Fibroblast of lung (primary cell): ENCODE results near the gene HRC. TPM values are rescaled to one million over a fixed set of nuclear protein-coding genes. Genes with fewer than 3 reads are reported as not detected.

Experiments used
- DNase-seq, 2 donors: peaks; one replicate each; pipeline versions ENCODE4 v3.0.0 to v3.0.0-alpha.2; 2010; ENCODE audit warnings: low read depth in 2 of 2
- H2AFZ ChIP-seq: 2 replicates; pipeline ENCODE4 v1.5.1; 2012; ENCODE audit warnings: low read length, control low read depth, inconsistent platforms
- H3K27ac ChIP-seq: 2 replicates; pipeline ENCODE4 v1.5.1; 2011; ENCODE audit warnings: low read length, control low read depth; ENCODE audit not compliant: insufficient read depth
- H3K27me3 ChIP-seq: 2 replicates; pipeline ENCODE4 v1.5.1; 2011; ENCODE audit warnings: mild to moderate bottlenecking, low read length; ENCODE audit not compliant: control insufficient read depth, insufficient read depth
- H3K36me3 ChIP-seq: 2 replicates; pipeline ENCODE4 v1.5.1; 2011; ENCODE audit warnings: low read length; ENCODE audit not compliant: control insufficient read depth, insufficient read depth
- H3K4me1 ChIP-seq: 2 replicates; pipeline ENCODE4 v1.5.1; 2011; ENCODE audit warnings: low read length; ENCODE audit not compliant: control insufficient read depth, insufficient read depth; ENCODE audit errors: extremely low read depth
- H3K4me2 ChIP-seq: 2 replicates; pipeline ENCODE4 v1.5.1; 2011; ENCODE audit warnings: low read length, control low read depth; ENCODE audit not compliant: insufficient read depth; ENCODE audit errors: extremely low read depth
- H3K4me3 ChIP-seq, 4 experiments: fragments of 200-600 bp in 1 of 4; sonication (generic) in 1 of 4; replicated peaks in 1 of 4; 2 replicates each; pipeline ENCODE4 v1.5.1; 2011 to 2016; ENCODE audit warnings: low read length in 4 of 4, low read depth in 3 of 4, mild to moderate bottlenecking in 3 of 4, control low read depth in 2 of 4, inconsistent platforms in 1 of 4, mixed read lengths in 1 of 4; ENCODE audit not compliant: insufficient read depth in 1 of 4; ENCODE audit errors: control extremely low read depth in 1 of 4
- H3K79me2 ChIP-seq: 2 replicates; pipeline ENCODE4 v1.5.1; 2012; ENCODE audit warnings: mild to moderate bottlenecking, low read length, inconsistent platforms; ENCODE audit not compliant: control insufficient read depth, insufficient read depth
- H3K9ac ChIP-seq: 2 replicates; pipeline ENCODE4 v1.5.1; 2011; ENCODE audit warnings: mild to moderate bottlenecking, low read length, control low read depth; ENCODE audit not compliant: insufficient read depth
- H3K9me3 ChIP-seq: 2 replicates; pipeline ENCODE4 v1.5.1; 2012; ENCODE audit warnings: low read depth, low read length; ENCODE audit not compliant: control insufficient read depth, insufficient read depth
- H4K20me1 ChIP-seq: 2 replicates; pipeline ENCODE4 v1.5.1; 2011; ENCODE audit warnings: low read length; ENCODE audit not compliant: control insufficient read depth, insufficient read depth; ENCODE audit errors: extremely low read depth
- EZH2 ChIP-seq: IDR thresholded peaks from 2 replicates; pipeline ENCODE4 v1.5.1; 2012; ENCODE audit warnings: low read length, control low read depth, mild to moderate bottlenecking; ENCODE audit errors: missing control alignments
- polyA plus RNA-seq, 2 donors: library from polyadenylated mRNA; depleted of rRNA in 1 of 2; stranded (reverse) in 1 of 2; unstranded in 1 of 2; fragments of >200 nt; gene quantifications; 2 replicates each; pipeline ENCODE4 v1.2.1, GENCODE V29; 2011 to 2012; ENCODE audit warnings: missing spikeins in 1 of 2
- total RNA-seq: library from RNA; depleted of rRNA; stranded (reverse); fragments of >200 nt; gene quantifications from 2 replicates; pipeline ENCODE4 v1.2.1, GENCODE V29; 2014
- TF ChIP-seq, protein P1 (sequence below), 2 donors: IDR thresholded peaks in 1 of 2; conservative IDR thresholded peaks in 1 of 2; 1 replicate in 1 of 2; 2 replicates in 1 of 2; pipeline ENCODE4 v1.5.1; 2011 to 2012; ENCODE audit warnings: low read length in 2 of 2, control low read depth in 1 of 2, inconsistent platforms in 1 of 2, low read depth in 1 of 2, mild to moderate bottlenecking in 1 of 2

HRC gene
- total and polyA plus RNA-seq, 2 donors (not counting 1 experiment from before 2014, with no cell fraction given) = 0.16 TPM; not detected in 1

DNA sequence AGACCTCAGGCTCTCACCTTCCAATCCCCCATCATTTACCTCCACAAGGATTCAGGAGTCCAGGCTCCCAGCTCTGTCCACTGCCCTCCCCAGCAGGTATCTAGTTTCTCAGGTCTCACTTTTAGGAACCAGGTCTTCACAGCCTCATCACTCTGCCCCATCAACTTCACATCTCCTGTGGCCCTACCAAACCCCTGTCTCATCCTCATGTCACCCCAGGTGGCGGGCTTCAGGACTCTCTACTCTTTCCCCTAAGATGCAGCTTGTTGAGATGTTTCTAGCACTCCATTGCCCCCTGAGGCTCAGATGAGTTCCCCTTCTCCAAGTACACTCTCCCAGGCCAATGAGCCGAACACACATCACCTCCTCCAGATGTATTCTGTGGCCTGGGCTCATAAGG is 34.3 kb downstream of the HRC start:
- no peak for TF ChIP-seq EZH2
- TF ChIP-seq, protein P1, sequence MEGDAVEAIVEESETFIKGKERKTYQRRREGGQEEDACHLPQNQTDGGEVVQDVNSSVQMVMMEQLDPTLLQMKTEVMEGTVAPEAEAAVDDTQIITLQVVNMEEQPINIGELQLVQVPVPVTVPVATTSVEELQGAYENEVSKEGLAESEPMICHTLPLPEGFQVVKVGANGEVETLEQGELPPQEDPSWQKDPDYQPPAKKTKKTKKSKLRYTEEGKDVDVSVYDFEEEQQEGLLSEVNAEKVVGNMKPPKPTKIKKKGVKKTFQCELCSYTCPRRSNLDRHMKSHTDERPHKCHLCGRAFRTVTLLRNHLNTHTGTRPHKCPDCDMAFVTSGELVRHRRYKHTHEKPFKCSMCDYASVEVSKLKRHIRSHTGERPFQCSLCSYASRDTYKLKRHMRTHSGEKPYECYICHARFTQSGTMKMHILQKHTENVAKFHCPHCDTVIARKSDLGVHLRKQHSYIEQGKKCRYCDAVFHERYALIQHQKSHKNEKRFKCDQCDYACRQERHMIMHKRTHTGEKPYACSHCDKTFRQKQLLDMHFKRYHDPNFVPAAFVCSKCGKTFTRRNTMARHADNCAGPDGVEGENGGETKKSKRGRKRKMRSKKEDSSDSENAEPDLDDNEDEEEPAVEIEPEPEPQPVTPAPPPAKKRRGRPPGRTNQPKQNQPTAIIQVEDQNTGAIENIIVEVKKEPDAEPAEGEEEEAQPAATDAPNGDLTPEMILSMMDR (conservative IDR thresholded peaks at IDR 0.05 in 1 of 2, IDR thresholded peaks at IDR 0.05 in 1 of 2; ENCODE audit: low read depth in 1 of 2, low read length in 2 of 2) = no peak
- H3K27ac ChIP-seq = no peak overlapping the region

DNA sequence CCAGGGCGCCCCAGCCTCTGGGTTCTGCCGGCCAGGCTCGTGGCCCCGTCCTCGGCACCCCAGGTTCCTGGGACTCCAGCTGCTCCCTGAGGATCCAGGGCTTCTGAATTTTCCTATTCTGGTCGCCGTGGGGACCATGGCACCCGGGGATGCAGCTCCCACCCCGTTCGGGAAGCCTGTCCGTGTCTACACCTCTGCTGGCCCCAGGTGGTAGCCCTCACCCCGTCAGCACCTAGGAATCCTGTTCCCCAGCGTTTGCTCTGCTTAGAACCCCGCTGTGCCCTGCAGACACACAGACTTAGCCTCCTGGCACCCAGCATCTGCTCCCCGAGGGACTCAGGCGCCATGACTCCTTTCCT is 34.9 kb downstream of the HRC start:
- DNase-seq = no peak

More for the DNA sequence above, 34.3 kb downstream of the HRC start:
- Histone ChIP-seq H3K36me3 (no peaks in the 10 kb centered on the region), H3K79me2 (no peaks in the 10 kb centered on the region), H2AFZ (no peak overlapping the region), H4K20me1 (no peaks in the 10 kb centered on the region), H3K4me3 (no peak overlapping the region), H3K9ac (no peak overlapping the region), H3K9me3 (no peaks in the 10 kb centered on the region), H3K4me1 (peaks cover 7% of the 10 kb centered on the region), H3K4me2 (no peak overlapping the region), H3K27me3 (peaks cover 13% of the 10 kb centered on the region)
- no peak for DNase-seq

DNA sequence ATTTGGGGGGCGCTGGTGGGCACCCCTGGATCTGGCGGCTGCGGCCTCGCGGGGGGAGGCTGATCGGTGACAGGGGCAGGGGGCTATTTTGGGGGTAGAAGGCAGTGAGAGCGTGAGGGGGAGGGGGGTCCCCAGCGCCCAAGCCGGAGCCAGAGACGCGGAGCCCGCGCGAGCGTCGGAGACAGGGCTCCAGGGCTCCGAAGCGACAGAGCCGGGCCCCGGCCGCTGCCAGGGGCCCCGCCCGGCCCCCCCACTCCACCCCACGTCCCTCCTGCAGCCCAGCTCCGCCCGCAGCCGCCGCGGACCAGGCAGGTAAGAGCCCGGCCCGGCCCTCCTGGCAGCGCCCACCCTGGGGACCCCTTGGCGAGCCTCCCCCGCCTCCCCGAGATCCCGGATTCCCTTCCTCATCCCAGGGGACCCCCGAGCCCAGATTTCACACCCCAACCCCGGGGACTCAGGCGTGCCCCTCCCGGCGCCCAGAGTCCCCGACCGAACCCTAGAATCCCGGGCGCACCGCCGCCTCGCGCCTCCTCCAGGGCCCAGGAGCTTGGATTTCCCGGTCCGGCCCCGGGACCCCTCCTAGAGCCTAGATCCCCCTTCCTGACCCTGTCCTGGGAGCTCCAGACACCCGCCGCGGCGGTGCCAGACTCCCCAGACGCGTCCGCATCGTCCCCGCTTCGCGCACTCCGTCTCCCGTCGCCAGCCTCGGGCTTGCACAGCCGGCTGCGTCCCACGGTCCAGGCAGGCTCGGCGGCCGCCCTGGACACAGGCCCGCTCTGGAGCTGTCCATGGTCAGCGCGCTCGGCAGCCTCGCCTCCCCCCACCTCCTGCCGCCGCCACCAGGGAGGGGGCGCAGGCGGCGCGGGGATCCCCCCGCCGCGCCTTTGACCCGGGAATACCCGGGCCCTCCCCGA is 35.5 kb downstream of the HRC start, which contains the start of gene PPFIA3:
PPFIA3 (plus strand) TSS at position 134 of the 914 bp plus-strand sequence. CDS start 8,330 bp downstream, outside the sequence.
- Histone ChIP-seq H3K4me2 (peak within 1 kb of the TSS; percentile 80), H3K36me3 (no peaks in the 10 kb centered on the region), H3K4me1 (peaks cover 7% of the 10 kb centered on the region), H3K9ac (peak within 1 kb of the TSS; percentile 68), H3K27ac (peak within 1 kb of the TSS; percentile 71), H3K4me3 (peak within 1 kb of the TSS; percentile 36 to 76 (median 52)), H2AFZ (peak within 1 kb of the TSS; percentile 38), H3K27me3 (peaks cover 13% of the 10 kb centered on the region), H3K79me2 (no peaks in the 10 kb centered on the region), H3K9me3 (no peaks in the 10 kb centered on the region), H4K20me1 (no peaks in the 10 kb centered on the region)
- TF ChIP-seq EZH2 = no peak
- TF ChIP-seq, protein P1 (conservative IDR thresholded peaks at IDR 0.05 in 1 of 2, IDR thresholded peaks at IDR 0.05 in 1 of 2; ENCODE audit: low read depth in 1 of 2, low read length in 2 of 2) = no peak
- peak; percentile 51 to 60 for DNase-seq

More for the DNA sequence above, 34.9 kb downstream of the HRC start:
- H3K9ac ChIP-seq = no peak overlapping the region
- H2AFZ ChIP-seq = no peak overlapping the region
- H4K20me1 ChIP-seq = no peaks in the 10 kb centered on the region
- H3K4me1 ChIP-seq = peaks cover 7% of the 10 kb centered on the region
- no peaks in the 10 kb centered on the region for H3K36me3 ChIP-seq
- no peaks in the 10 kb centered on the region for H3K9me3 ChIP-seq
- TF ChIP-seq, protein P1 (conservative IDR thresholded peaks at IDR 0.05 in 1 of 2, IDR thresholded peaks at IDR 0.05 in 1 of 2; ENCODE audit: low read depth in 1 of 2, low read length in 2 of 2) = no peak
- no peak for TF ChIP-seq EZH2
- H3K27me3 ChIP-seq = peaks cover 13% of the 10 kb centered on the region
- no peak overlapping the region for H3K4me2 ChIP-seq
- H3K4me3 ChIP-seq = no peak overlapping the region
- H3K79me2 ChIP-seq = no peaks in the 10 kb centered on the region
- H3K27ac ChIP-seq = no peak overlapping the region
